ENCODE measurements around the gene HDAC4.
A peak's percentile ranks its signal among the peaks of the same experiment; 100 is the strongest.

Gene HDAC4

GRCh38 chr2:239144713-239144999, 256.2 kb downstream of the HDAC4 start:
- peak overlapping the region in 9 of 11 experiments; percentile 42 to 79 (median 67); a peak in 17 of 22 replicates for H3K4me2 ChIP-seq
- peaks cover 3 to 40% (median 34%) of the 10 kb centered on the region in 10 experiments; a peak in 17 of 20 replicates for H3K4me1 ChIP-seq
- peak overlapping the region in 1 of 11 experiments; percentile 24; a peak in 1 of 22 replicates for H3K9ac ChIP-seq
- no peak overlapping the region for H3K4me3 ChIP-seq
- peaks cover 0 to 16% (median 3%) of the 10 kb centered on the region in 11 experiments; a peak in 5 of 22 replicates for H4K20me1 ChIP-seq
- no peak for TF ChIP-seq Cebpa-rat (IDR thresholded peaks at IDR 0.05)
- no peaks in the 10 kb centered on the region for H3K27me3 ChIP-seq
- H3K36me3 ChIP-seq: peaks cover 39 to 96% (median 84%) of the 10 kb centered on the region in 11 experiments
- H3K9me3 ChIP-seq (replicated peaks in 1 of 11): no peaks in the 10 kb centered on the region
- H3K27ac ChIP-seq: peak overlapping the region in 1 of 11 experiments; percentile 8; a peak in 1 of 22 replicates

DNA sequence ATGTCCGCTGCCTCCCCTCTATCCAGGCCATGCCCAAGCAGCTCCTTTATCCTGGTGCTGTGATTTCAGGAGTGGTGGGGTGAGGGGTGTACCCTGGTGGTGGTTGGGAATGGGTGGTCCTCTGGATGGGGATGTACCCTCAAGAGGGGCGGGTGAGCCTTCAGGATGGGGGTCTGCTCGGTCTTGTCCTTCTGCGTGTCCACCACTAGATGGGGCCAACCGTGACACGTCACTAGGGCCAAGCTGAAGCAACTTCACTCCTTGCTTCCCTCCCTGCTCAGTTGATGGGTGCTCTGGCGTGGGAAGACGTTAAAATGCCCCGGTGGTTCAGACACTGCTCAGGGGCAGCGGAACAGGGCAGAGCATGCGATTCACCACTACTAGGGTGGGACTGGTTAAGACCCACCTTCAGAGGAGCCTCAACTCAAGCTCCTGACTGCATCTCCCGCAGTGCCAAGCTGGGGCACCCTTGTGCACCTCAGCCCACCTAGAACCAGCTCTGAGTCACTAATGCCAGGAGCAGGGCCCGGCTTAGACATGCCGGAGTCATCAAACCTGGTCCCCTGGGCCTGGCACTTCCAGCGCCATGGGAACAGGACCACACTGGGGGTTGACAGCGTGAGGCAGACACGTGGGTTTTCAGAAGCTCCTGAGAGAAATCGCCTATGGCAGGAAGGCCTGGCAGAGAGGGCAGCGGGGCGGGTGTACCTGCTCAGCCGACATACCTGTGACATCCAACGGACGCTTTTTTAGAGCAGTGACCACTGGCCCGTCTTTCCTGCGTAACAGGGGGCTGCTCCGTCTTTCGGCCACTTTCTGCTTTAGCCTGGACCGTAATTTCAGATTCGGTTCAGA, 256.7 kb downstream of the HDAC4 start:
- Histone ChIP-seq H3K27ac (peak overlapping the region in 5 of 11 experiments; percentile 6 to 37 (median 27); a peak in 6 of 22 replicates), H3K9me3 (replicated peaks in 1 of 11) (no peaks in the 10 kb centered on the region), H3K4me3 (no peak overlapping the region), H3K27me3 (no peaks in the 10 kb centered on the region), H3K9ac (peak overlapping the region in 2 of 11 experiments; percentile 24 to 32; a peak in 1 of 22 replicates), H3K36me3 (peaks cover 40 to 96% (median 84%) of the 10 kb centered on the region in 11 experiments), H3K4me2 (peak overlapping the region in 10 of 11 experiments; percentile 25 to 79 (median 67); a peak in 19 of 22 replicates), H3K4me1 (peaks cover 3 to 40% (median 34%) of the 10 kb centered on the region in 10 experiments; a peak in 17 of 20 replicates), H4K20me1 (peaks cover 0 to 13% (median 3%) of the 10 kb centered on the region in 11 experiments; a peak in 5 of 22 replicates)
- no peak for TF ChIP-seq Cebpa-rat (IDR thresholded peaks at IDR 0.05)

DNA sequence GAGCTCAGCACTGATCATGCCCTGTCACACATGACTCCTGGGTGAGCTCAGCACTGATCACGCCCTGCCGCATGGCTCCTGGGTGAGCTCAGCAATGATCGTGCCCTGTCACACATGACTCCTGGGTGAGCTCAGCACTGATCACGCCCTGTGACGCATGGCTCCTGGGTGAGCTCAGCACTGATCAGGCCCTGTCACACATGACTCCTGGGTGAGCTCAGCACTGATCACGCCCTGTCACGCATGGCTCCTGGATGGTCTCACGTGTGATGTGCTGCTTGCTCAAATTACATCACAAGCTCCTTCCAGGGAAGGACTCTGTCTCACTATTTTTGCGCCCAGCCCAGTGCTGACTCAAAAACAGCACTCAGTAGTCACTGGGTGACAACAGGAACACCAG, 258.0 kb downstream of the HDAC4 start:
- Histone ChIP-seq H4K20me1 (peaks cover 0 to 11% (median 0%) of the 10 kb centered on the region in 11 experiments; a peak in 5 of 22 replicates), H3K27me3 (no peaks in the 10 kb centered on the region), H3K36me3 (peaks cover 36 to 96% (median 82%) of the 10 kb centered on the region in 11 experiments), H3K4me1 (peaks cover 3 to 40% (median 34%) of the 10 kb centered on the region in 10 experiments; a peak in 17 of 20 replicates), H3K4me2 (no peak overlapping the region), H3K4me3 (no peak overlapping the region), H3K9me3 (replicated peaks in 1 of 11) (no peaks in the 10 kb centered on the region), H3K9ac (no peak overlapping the region), H3K27ac (no peak overlapping the region)
- no peak for TF ChIP-seq Cebpa-rat (IDR thresholded peaks at IDR 0.05)

DNA sequence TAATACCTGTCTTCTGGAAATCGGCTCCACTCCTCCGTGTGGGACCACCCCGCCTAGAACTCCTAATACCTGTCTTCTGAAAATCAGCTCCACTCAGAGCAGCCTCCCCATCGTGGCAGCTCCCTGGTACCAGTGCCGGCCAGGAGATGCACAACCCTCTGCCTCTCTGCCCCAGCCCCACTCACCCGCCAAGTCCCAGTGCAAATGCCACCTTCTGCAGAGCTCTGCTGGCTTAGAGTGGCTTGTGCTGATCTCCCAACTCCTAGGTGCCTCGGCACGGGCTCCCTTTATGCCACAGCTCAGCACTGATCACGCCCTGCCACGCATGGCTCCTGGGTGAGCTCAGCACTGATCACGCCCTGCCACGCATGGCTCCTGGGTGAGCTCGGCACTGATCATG, 258.5 kb downstream of the HDAC4 start:
- no peaks in the 10 kb centered on the region for H3K27me3 ChIP-seq
- peaks cover 41 to 96% (median 81%) of the 10 kb centered on the region in 11 experiments for H3K36me3 ChIP-seq
- H3K4me2 ChIP-seq: no peak overlapping the region
- no peak overlapping the region for H3K27ac ChIP-seq
- H4K20me1 ChIP-seq: peaks cover 0 to 7% (median 0%) of the 10 kb centered on the region in 11 experiments; a peak in 4 of 22 replicates
- H3K4me3 ChIP-seq: no peak overlapping the region
- H3K4me1 ChIP-seq: peaks cover 3 to 38% (median 33%) of the 10 kb centered on the region in 10 experiments; a peak in 17 of 20 replicates
- H3K9ac ChIP-seq: no peak overlapping the region
- TF ChIP-seq Cebpa-rat (IDR thresholded peaks at IDR 0.05): no peak
- no peaks in the 10 kb centered on the region for H3K9me3 ChIP-seq (replicated peaks in 1 of 11)

GRCh38 chr2:239141021-239141760, 259.6 kb downstream of the HDAC4 start:
- Histone ChIP-seq H3K9me3 (replicated peaks in 1 of 11) (peaks cover 0 to 6% (median 0%) of the 10 kb centered on the region in 11 experiments; a peak in 4 of 22 replicates), H4K20me1 (peaks cover 0 to 7% (median 0%) of the 10 kb centered on the region in 11 experiments; a peak in 3 of 22 replicates), H3K27me3 (no peaks in the 10 kb centered on the region), H3K4me2 (no peak overlapping the region), H3K36me3 (peaks cover 51 to 100% (median 89%) of the 10 kb centered on the region in 11 experiments), H3K9ac (no peak overlapping the region), H3K4me3 (no peak overlapping the region), H3K4me1 (peaks cover under 1 to 28% (median 24%) of the 10 kb centered on the region in 10 experiments; a peak in 17 of 20 replicates), H3K27ac (peak overlapping the region in 2 of 11 experiments; percentile 10 to 12; a peak in 2 of 22 replicates)
- TF ChIP-seq Cebpa-rat (IDR thresholded peaks at IDR 0.05): no peak

GRCh38 chr2:239140346-239141020, 260.3 kb downstream of the HDAC4 start:
- Histone ChIP-seq H4K20me1 (peaks cover 0 to 4% (median 0%) of the 10 kb centered on the region in 11 experiments; a peak in 3 of 22 replicates), H3K4me2 (no peak overlapping the region), H3K36me3 (peaks cover 58 to 100% (median 90%) of the 10 kb centered on the region in 11 experiments), H3K27ac (no peak overlapping the region), H3K4me1 (peaks cover 0 to 21% (median 17%) of the 10 kb centered on the region in 10 experiments; a peak in 16 of 20 replicates), H3K27me3 (no peaks in the 10 kb centered on the region), H3K4me3 (no peak overlapping the region), H3K9me3 (replicated peaks in 1 of 11) (peaks cover 0 to 6% (median 0%) of the 10 kb centered on the region in 11 experiments; a peak in 4 of 22 replicates), H3K9ac (no peak overlapping the region)
- no peak for TF ChIP-seq Cebpa-rat (IDR thresholded peaks at IDR 0.05)

GRCh38 chr2:239139566-239139965, 261.3 kb downstream of the HDAC4 start:
- Histone ChIP-seq H3K27ac (no peak overlapping the region), H4K20me1 (peaks cover 0 to 4% (median 0%) of the 10 kb centered on the region in 11 experiments; a peak in 3 of 22 replicates), H3K36me3 (peaks cover 66 to 100% (median 92%) of the 10 kb centered on the region in 11 experiments), H3K4me3 (no peak overlapping the region), H3K4me2 (no peak overlapping the region), H3K4me1 (peaks cover 0 to 11% (median 7%) of the 10 kb centered on the region in 10 experiments; a peak in 16 of 20 replicates), H3K9ac (no peak overlapping the region), H3K9me3 (replicated peaks in 1 of 11) (peaks cover 0 to 6% (median 0%) of the 10 kb centered on the region in 11 experiments; a peak in 4 of 22 replicates), H3K27me3 (no peaks in the 10 kb centered on the region)
- TF ChIP-seq Cebpa-rat (IDR thresholded peaks at IDR 0.05): no peak

DNA sequence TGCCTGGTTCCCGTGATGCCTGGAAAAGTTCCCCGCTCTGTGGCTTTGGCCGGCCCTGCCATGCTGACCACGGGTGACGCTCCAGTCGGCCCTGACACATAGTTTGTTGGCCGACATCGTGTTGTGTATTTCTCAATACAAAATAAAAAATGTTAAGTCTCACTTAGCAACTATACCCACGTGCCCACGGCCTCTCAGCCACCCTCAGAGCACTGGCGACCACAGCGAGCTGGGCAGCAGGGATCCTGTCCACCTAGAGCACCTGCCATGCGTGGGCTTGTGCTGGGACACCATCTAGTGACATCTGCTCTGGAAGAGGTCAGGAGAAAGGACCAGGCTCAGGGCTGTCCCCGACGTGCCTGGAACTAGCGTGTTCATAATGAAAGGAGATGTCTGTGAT, 261.7 kb downstream of the HDAC4 start:
- H3K27me3 ChIP-seq: no peaks in the 10 kb centered on the region
- TF ChIP-seq Cebpa-rat (IDR thresholded peaks at IDR 0.05): no peak
- no peak overlapping the region for H3K4me3 ChIP-seq
- H3K27ac ChIP-seq: no peak overlapping the region
- H4K20me1 ChIP-seq: peaks cover 0 to 7% (median 0%) of the 10 kb centered on the region in 11 experiments; a peak in 3 of 22 replicates
- no peak overlapping the region for H3K9ac ChIP-seq
- peaks cover 70 to 100% (median 95%) of the 10 kb centered on the region in 11 experiments for H3K36me3 ChIP-seq
- peaks cover 0 to 7% (median 3%) of the 10 kb centered on the region in 10 experiments; a peak in 16 of 20 replicates for H3K4me1 ChIP-seq
- H3K4me2 ChIP-seq: no peak overlapping the region
- H3K9me3 ChIP-seq (replicated peaks in 1 of 11): peaks cover 0 to 6% (median 0%) of the 10 kb centered on the region in 11 experiments; a peak in 4 of 22 replicates

Measured in BLaER1 treated with 17β-estradiol and CSF1 and Interleukin-3, amounts not matched to agents 10 nM and 100 nM (cell line).